DMS153 (cell line): ENCODE measurements around the gene SPIB.

Experiments
- DNase-seq: peaks from one replicate; lab custom pipeline; 2025; lab: John Stamatoyannopoulos, UW

The SPIB gene

GRCh38 chr19:50419022-50419579, 363 bp downstream of the SPIB start:
- DNase-seq = no peak

GRCh38 chr19:50419580-50420035, 870 bp downstream of the SPIB start:
- DNase-seq = no peak

- no peak for DNase-seq
These were observed 1.4 kb downstream of the SPIB start for GRCh38 chr19:50420127-50420526.

GRCh38 chr19:50420808-50421207, 2.1 kb downstream of the SPIB start:
- DNase-seq = no peak

GRCh38 chr19:50422397-50423278, 3.9 kb downstream of the SPIB start:
- no peak for DNase-seq

- DNase-seq = no peak
These were observed 4.8 kb downstream of the SPIB start for GRCh38 chr19:50423279-50424113.

- no peak for DNase-seq
These were observed 6.8 kb downstream of the SPIB start for GRCh38 chr19:50425581-50425980.

GRCh38 chr19:50427318-50427925, 8.7 kb downstream of the SPIB start:
- no peak for DNase-seq

GRCh38 chr19:50427997-50428425, 9.3 kb downstream of the SPIB start:
- no peak for DNase-seq

GRCh38 chr19:50428772-50429463, 10.2 kb downstream of the SPIB start:
- DNase-seq = no peak

GRCh38 chr19:50430888-50431342, 12.2 kb downstream of the SPIB start:
- DNase-seq = no peak

GRCh38 chr19:50431343-50432220, 12.8 kb downstream of the SPIB start:
- DNase-seq = peak; percentile 52

GRCh38 chr19:50432221-50433028, 13.7 kb downstream of the SPIB start, which contains the start of gene MYBPC2:
Gene MYBPC2, plus strand, starts transcription at chr19:50432892. Its CDS starts 62 bp downstream, at chr19:50432954.
- DNase-seq = no peak

GRCh38 chr19:50433201-50434180, 14.8 kb downstream of the SPIB start:
- no peak for DNase-seq

- DNase-seq = no peak
These were observed 15.8 kb downstream of the SPIB start for GRCh38 chr19:50434525-50434924.

GRCh38 chr19:50435221-50435620, 16.5 kb downstream of the SPIB start:
- no peak for DNase-seq

- no peak for DNase-seq
These were observed 16.9 kb downstream of the SPIB start for GRCh38 chr19:50435627-50436026.

GRCh38 chr19:50437862-50438449, 19.2 kb downstream of the SPIB start:
- DNase-seq = no peak
